ENCODE measurements around the gene GDPD5.

The GDPD5 gene, protein sequence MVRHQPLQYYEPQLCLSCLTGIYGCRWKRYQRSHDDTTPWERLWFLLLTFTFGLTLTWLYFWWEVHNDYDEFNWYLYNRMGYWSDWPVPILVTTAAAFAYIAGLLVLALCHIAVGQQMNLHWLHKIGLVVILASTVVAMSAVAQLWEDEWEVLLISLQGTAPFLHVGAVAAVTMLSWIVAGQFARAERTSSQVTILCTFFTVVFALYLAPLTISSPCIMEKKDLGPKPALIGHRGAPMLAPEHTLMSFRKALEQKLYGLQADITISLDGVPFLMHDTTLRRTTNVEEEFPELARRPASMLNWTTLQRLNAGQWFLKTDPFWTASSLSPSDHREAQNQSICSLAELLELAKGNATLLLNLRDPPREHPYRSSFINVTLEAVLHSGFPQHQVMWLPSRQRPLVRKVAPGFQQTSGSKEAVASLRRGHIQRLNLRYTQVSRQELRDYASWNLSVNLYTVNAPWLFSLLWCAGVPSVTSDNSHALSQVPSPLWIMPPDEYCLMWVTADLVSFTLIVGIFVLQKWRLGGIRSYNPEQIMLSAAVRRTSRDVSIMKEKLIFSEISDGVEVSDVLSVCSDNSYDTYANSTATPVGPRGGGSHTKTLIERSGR

DNA sequence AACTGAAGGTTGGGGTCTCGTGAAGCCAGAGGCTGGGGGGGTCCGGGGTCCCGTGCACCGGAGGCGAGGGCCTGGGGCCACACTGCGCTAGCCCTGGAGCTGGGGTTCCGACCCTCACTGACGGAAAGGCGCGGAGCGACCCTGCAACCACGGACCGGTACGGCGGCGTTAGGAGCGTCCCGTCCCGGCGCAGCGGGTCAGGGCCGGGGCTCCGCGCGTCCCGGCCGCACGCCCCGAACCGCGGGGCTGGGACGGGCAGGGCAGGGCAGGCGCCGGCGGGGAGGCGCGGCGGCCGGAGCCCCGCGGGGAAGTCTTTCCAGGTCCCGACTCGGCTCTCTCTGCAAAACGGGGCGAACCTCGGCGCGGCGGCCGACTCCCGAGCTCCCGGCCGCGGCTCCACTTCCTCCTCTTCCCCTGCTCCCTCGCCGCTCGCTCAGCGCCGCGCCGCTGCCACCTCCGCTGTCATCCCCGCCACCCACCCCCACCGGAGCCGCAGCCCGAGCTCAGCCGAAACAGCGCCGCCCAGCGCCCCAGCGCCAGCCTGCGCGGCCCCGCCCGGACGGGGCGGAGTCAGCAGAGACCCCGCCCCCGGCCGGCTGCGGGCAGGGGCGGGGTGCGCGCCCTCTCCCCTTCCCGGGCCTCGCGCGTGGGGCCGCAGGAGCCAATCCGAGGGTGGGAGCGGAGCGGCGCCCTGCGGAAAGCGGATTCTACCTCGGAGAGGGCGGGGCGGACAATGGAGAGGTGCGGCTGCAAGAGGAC is at the start of gene GDPD5:
TSS of gene GDPD5 (minus strand) at position 509 of the 759 bp plus-strand sequence. CDS start 48,206 bp downstream, outside the sequence.
- DNase-seq (ENCODE audit: low read depth) = peak; percentile 69
- TF ChIP-seq, protein P1, sequence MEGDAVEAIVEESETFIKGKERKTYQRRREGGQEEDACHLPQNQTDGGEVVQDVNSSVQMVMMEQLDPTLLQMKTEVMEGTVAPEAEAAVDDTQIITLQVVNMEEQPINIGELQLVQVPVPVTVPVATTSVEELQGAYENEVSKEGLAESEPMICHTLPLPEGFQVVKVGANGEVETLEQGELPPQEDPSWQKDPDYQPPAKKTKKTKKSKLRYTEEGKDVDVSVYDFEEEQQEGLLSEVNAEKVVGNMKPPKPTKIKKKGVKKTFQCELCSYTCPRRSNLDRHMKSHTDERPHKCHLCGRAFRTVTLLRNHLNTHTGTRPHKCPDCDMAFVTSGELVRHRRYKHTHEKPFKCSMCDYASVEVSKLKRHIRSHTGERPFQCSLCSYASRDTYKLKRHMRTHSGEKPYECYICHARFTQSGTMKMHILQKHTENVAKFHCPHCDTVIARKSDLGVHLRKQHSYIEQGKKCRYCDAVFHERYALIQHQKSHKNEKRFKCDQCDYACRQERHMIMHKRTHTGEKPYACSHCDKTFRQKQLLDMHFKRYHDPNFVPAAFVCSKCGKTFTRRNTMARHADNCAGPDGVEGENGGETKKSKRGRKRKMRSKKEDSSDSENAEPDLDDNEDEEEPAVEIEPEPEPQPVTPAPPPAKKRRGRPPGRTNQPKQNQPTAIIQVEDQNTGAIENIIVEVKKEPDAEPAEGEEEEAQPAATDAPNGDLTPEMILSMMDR (conservative IDR thresholded peaks at IDR 0.05; ENCODE audit: low read length) = peak; percentile 32
- H3K4me3 ChIP-seq (ENCODE audit: low read length) = peak within 1 kb of the TSS; percentile 86

DNA sequence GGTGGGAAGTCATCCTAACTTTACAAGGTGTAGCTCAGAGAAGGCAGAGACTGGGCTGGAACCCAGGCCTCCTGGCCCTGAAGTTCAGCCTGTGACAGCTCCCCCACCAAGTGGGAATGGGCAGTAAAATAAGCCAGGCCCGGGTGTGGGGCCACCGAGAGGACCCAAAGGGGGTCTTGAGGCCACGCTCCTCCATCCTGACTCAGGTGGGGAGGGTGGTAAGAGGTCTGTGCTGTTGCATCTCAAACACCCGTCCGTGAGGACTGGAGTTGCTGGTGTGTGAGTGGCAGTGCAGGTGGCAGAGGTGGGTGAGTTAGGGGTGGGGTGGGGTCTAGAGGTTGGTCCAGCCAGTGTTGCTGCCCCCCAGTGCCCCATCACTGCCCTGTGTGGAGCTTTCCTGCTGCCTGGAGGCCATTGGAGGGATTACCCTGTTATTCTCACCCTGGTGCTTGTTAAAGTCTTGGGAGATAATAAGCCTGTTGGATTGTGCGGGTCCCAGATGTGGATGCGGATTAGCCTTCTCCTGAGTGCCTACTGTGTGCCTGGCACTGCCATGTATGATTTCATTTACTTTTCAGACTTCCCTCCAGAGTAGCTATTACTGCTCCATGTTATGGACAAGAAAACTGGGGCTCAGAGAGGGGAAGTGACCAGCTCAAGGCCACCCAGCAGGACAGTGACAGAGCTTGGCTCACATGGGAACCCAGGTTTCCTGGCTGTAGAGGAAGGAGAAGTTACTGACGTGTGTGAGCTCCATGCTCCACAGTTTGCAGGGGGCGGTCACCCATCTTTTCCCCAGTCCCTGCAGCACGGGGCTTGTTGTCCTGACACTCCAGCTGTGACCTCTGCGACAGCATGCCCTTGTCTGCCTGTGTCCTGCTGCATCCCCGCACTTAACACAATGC is 49.2 kb upstream of the GDPD5 start:
- H3K4me3 ChIP-seq (ENCODE audit: low read length) = no peak overlapping the region
- TF ChIP-seq, protein P1 (conservative IDR thresholded peaks at IDR 0.05; ENCODE audit: low read length) = peak; percentile 54
- peak; percentile 32 for DNase-seq (ENCODE audit: low read depth)

DNA sequence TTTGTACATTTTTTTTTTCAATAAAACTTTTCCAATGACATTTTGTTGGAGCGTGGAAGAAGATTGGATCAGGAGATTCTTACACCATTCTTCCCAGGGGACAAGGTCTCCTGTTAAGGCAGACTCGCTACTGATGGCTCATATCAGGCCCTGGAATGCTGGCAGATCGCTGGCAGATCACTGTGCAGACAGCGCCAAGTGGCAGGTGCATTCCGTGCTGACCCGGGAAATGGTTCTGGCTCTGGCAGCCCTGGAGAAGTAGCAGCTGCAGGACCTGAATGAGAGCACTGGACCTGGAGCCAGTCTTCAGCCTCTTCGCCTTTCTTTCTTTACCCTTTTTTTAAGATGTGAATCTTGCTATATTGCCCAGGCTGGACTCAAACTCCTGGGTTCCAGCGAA is 47.0 kb upstream of the GDPD5 start:
- TF ChIP-seq, protein P1 (conservative IDR thresholded peaks at IDR 0.05; ENCODE audit: low read length) = no peak
- no peak for DNase-seq (ENCODE audit: low read depth)
- H3K4me3 ChIP-seq (ENCODE audit: low read length) = no peak overlapping the region

DNA sequence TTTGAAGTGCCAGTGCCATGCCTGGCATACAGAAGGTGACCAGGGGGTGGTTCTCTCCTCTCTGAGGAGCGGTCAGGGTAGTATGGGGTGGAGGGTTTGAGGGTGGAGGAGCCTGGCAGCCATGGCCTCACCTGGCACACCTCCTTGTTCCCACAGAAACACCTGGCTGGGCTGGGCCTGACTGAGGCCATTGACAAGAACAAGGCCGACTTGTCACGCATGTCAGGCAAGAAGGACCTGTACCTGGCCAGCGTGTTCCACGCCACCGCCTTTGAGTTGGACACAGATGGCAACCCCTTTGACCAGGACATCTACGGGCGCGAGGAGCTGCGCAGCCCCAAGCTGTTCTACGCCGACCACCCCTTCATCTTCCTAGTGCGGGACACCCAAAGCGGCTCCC is 45.9 kb upstream of the GDPD5 start:
- no peak overlapping the region for H3K4me3 ChIP-seq (ENCODE audit: low read length)
- DNase-seq (ENCODE audit: low read depth) = no peak
- TF ChIP-seq, protein P1 (conservative IDR thresholded peaks at IDR 0.05; ENCODE audit: low read length) = no peak

DNA sequence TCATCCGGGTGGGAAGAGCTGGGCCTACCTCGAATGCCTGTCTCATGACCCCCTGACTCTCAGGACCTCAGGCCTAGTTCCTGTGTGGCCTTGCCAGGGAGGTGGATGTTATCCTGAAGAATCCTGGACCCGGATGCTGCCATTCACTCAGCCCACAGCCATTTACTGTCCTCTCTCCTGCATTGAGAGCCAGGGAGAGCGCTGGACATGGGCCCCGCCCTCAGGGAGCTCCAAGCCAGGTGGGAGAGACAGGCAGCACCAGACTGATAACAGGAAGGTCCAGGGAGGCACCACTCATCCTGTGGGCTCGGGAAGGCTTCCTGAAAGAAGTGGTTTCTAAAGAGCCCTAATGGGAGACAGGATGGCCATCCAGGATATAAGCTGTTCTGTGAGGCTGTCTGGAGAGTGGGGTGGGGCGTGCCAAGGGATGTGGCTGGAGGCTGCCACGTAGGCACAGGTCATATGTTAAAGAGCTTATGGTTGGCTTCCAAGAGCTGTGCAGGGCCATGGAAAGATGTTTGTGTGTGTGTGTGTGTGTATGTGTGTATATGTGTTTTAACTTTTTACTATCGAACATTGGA is 44.9 kb upstream of the GDPD5 start:
- TF ChIP-seq, protein P1 (conservative IDR thresholded peaks at IDR 0.05; ENCODE audit: low read length) = no peak
- DNase-seq (ENCODE audit: low read depth) = no peak

DNA sequence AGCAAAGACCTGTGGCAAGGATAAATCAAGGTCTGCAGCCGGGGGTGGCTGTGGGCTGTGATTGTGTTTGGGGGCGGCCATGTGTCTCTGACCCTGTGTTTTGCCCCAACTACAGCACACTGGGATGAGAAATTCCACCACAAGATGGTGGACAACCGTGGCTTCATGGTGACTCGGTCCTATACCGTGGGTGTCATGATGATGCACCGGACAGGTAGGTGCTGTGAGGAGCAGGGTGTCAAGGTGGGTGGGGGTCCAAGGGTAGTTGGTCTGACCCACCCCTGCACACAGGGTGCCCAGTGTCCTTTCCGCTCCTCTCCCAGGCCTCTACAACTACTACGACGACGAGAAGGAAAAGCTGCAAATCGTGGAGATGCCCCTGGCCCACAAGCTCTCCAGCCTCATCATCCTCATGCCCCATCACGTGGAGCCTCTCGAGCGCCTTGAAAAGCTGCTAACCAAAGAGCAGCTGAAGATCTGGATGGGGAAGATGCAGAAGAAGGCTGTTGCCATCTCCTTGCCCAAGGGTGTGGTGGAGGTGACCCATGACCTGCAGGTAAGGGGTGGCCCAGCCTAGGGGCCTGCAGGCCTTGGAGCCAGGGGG is 43.0 kb upstream of the GDPD5 start:
- no peak for DNase-seq (ENCODE audit: low read depth)
- peak overlapping the region; percentile 16; the same call in 1 of the 2 replicates for H3K4me3 ChIP-seq (ENCODE audit: low read length)
- TF ChIP-seq, protein P1 (conservative IDR thresholded peaks at IDR 0.05; ENCODE audit: low read length) = no peak

More for the DNA sequence above, 44.9 kb upstream of the GDPD5 start:
- no peak overlapping the region for H3K4me3 ChIP-seq (ENCODE audit: low read length)

Measured in AG10803 (cell line).